Fibroblast of skin of scalp (primary cell): ENCODE measurements around the gene ELL2.

Source experiments
- DNase-seq: peaks from one replicate; pipeline ENCODE4 v3.0.0-alpha.2; 2013

The ELL2 gene

GRCh38 chr5:95956021-95956899, 5.4 kb downstream of the ELL2 start:
- peak; percentile 61 for DNase-seq

- DNase-seq = no peak
These were observed 6.9 kb downstream of the ELL2 start for GRCh38 chr5:95954716-95955115.

- no peak for DNase-seq
These were observed 8.5 kb downstream of the ELL2 start for GRCh38 chr5:95953021-95953702.

GRCh38 chr5:95951916-95952315, 9.7 kb downstream of the ELL2 start:
- no peak for DNase-seq

GRCh38 chr5:95949810-95950209, 11.8 kb downstream of the ELL2 start:
- no peak for DNase-seq

GRCh38 chr5:95948631-95949030, 13.0 kb downstream of the ELL2 start:
- no peak for DNase-seq

GRCh38 chr5:95946451-95946850, 15.2 kb downstream of the ELL2 start:
- DNase-seq = no peak

GRCh38 chr5:95942968-95943367, 18.7 kb downstream of the ELL2 start:
- no peak for DNase-seq

- DNase-seq = no peak
These were observed 19.2 kb downstream of the ELL2 start for GRCh38 chr5:95942414-95942813.

- no peak for DNase-seq
These were observed 19.9 kb downstream of the ELL2 start for GRCh38 chr5:95941756-95942155.

GRCh38 chr5:95940758-95941682, 20.6 kb downstream of the ELL2 start:
- peak; percentile 62 for DNase-seq

- DNase-seq = no peak
These were observed 22.2 kb downstream of the ELL2 start for GRCh38 chr5:95939465-95939864.

GRCh38 chr5:95938766-95939165, 22.9 kb downstream of the ELL2 start:
- DNase-seq = no peak

GRCh38 chr5:95938347-95938746, 23.3 kb downstream of the ELL2 start:
- DNase-seq = no peak

GRCh38 chr5:95937607-95938152, 24.0 kb downstream of the ELL2 start:
- no peak for DNase-seq

GRCh38 chr5:95936812-95937397, 24.7 kb downstream of the ELL2 start:
- DNase-seq = peak; percentile 22

- DNase-seq = peak; percentile 84
These were observed 26.0 kb downstream of the ELL2 start for GRCh38 chr5:95935553-95936100.

GRCh38 chr5:95934207-95934804, 27.3 kb downstream of the ELL2 start:
- no peak for DNase-seq

GRCh38 chr5:95932941-95933340, 28.7 kb downstream of the ELL2 start:
- no peak for DNase-seq

GRCh38 chr5:95931079-95931833, 30.4 kb downstream of the ELL2 start:
- no peak for DNase-seq
